ENCODE results near the gene CLDN14.
A peak's percentile ranks its signal among the peaks of the same experiment; 100 is the strongest.

The CLDN14 gene

DNA sequence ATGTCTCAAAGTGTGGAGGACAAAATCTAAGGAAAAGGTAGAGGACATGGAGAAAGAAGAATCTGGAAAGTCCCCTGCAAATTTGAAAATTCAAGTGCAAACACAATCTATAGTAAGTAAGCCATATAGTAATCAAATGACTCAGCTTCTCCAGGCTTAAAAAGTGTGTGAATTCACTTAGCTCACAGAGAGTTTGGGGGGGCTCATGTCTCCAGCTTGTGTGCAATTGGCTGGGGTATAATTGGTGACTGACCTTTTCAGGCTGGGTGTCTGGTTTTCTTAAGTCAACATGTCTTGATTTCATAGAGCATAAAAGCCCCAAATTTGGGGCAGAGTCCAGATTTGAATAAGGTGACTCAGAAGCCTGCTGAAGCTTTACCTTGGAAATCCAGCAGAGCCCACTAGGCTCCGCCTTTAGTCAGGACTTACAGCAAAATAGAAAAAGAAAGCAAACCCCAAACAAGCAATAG, 8.6 kb downstream of the CLDN14 start:
- DNase-seq (ENCODE audit: low read depth): peak; percentile 72

DNA sequence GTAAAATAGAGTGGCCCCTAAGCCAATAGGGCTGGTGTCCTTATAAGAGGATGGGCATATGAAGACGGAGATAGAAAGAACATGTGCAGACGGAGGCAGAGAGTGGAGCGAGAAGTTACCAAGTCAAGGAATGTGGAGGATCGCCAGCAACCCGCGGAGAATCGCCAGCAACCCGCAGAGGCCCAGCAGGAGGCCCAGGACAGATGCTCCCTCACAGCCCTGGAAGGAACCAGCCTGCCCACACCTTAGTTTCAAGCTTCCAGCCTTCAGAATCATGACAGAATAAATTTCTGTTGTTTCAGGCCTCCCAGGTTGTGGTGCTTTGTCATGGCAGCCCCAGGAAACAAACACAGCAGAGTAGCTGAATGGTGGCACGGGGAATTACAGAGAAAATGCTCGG, 9.6 kb downstream of the CLDN14 start:
- no peak for DNase-seq (ENCODE audit: low read depth)

DNA sequence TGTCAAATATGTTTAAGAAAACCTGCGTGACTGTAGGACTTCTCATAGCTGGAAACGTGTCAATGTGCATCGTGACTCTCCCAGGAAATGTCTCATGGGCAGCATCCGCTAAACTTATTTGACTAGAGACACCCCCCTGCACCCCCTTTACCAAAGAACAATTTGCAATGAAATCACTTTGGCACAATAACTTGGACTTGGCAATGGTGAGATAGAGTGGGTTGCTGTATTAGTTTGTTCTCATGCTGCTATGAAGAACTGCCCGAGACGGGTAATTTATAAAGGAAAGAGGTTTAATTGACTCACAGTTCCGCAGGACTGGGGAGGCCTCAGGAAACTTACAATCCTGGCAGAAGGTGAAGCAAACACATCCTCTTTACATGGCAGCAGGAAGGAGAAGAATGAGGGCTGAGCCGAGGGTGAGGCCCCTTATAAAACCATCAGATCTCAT, 13.8 kb downstream of the CLDN14 start:
- no peak for DNase-seq (ENCODE audit: low read depth)

DNA sequence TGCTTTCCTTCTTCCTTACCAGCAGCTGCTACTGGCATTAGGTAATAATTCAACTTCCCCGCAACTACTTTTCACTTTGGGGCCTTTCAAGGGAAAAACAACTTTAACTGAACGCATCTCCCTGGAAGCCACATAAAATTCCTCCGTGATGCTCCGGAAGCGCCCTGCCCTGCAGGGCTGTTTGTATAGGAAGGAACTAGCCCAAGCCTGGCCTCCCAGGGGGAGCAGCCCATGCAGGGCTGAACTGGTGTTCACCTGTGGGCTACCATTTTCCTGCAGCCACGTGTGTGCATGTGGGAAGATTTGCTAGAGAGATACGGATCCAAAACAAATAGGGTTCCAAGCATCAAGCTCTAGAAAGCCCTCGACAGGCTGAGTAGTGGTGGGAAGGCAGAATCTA, 14.4 kb downstream of the CLDN14 start:
- DNase-seq (ENCODE audit: low read depth): no peak

DNA sequence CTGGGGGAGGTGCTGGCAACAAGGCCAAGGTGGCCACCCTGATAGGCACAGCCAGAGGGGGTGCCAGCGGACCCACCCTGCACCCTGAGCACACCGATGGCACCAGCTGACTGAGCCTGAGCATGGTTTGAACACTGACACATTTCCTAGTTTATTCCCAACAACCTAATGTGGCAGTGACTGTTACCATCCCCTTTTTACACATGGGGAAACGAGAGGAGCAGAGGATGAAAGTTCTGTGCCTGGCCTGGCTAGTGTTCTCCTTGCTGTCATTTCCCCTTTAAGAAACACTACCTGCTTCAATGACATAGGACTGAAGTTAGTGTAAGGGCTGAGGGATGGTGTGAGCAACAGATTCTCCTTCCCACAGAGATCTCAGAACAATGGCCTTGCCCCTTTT, 15.3 kb downstream of the CLDN14 start:
- DNase-seq (ENCODE audit: low read depth): no peak

DNA sequence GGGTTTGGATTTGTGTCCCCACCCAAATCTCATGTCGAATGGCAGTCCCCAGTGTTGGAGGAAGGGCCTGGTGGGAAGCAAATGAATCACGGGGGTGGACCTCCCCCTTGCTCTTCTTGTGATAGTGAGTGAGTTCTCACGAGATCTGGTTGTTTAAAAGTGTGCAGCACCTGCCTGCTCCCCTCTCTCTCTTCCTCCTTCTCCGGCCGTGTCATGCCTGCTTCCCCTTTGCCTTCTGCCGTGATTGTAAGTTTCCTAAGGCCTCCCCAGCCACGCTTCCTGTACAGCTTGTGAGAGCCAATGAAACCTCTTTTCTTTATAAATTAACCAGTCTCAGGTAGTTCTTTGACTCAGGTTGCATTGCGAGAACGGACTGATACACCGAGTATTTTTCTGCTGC, 15.9 kb downstream of the CLDN14 start:
- no peak for DNase-seq (ENCODE audit: low read depth)

DNA sequence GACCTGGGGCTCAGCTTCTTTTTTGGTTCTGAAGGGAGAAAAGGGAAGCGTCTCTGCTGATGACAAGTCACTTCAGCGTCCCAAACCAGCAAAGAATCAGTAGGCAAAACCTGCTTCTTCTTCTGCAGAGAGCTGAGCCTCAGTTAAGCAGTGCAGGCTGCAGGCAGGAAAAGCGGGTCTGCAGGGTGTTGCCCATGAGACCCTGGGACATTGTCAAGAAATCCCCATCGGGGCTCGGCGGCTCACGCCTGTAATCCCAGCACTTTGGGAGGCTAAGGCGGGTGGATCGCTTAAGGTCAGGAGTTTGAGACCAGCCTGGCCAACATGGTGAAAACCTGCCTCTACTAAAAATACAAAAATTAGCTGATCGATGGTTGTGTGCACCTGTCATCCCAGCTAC, 16.7 kb downstream of the CLDN14 start:
- DNase-seq (ENCODE audit: low read depth): no peak

DNA sequence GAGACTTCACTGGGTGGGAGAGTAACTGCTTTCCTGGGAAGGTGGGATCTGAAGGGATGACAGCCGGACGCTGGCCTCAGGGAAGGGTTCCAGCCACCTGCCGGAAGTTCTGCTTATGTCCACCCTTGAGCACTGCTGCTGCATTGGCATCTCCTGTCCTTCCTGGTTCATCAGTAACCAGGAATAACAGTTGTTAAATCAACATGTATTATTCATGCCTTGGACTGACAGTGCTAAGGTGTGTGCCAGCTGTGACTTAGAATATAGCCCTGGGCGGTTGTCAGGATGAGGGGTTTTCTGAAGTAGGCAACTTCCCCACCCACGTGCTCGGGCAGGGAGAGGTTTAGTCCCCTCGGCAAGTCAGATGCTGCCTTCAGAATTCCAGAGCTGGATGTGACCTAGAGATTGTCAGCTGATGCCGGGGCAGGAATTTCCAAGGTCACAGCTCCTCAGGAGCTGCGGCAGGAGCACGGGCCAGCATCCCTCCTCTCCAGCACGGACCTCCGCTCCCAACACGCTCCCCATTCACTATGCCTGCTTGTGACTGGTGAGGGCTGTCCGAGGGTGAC, 17.9 kb downstream of the CLDN14 start:
- no peak for DNase-seq (ENCODE audit: low read depth)

DNA sequence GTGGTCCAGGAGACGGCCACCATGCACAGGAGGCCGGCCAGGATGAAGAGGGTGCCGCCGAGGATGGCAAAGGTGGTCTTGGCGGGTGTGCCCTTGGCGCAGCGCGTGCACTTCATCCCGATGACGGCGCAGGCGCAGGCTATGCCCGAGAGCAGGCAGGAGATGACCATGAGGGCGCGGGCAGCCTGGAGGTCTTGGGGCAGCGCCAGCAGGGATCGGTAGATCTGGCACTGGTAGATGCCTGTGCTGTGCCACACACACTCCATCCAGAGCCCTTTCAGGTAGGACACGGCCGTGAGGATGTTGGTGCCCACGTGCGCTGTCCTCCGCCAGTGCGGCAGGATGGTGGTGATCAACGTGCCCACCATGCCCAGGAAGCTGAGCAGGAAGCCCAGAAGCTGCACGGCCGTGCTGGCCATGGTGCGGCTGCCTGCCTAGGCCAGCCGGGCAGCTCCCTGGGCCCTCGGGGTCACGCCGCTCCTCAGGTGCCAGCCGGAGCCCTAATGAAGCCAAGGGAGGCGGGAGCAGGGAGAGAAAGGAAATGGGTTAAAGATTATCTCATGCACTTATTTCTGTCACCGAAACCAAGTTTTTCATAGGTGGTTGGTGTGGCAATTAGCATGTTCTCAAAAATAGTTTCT, 18.5 kb downstream of the CLDN14 start:
- no peak for DNase-seq (ENCODE audit: low read depth)

DNA sequence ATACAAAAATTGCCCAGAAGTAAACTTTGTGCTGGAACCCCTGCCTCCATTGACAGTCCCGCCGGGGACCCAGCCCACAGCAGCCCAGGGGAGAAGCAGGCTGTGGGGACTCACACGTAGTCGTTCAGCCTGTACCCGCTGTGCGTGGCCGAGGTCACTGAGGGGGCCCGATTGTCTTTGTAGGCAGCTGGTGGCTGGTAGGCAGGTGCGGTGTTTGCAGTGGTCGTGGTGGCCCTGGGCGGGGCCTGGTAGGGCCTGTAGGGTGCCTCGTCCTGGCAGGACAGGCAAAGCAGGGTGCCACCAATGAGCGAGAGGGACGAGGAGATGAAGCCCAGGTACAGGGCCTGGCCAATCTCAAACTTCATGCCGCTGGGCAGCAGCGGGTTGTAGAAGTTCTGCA, 19.1 kb downstream of the CLDN14 start:
- no peak for DNase-seq (ENCODE audit: low read depth)

DNA sequence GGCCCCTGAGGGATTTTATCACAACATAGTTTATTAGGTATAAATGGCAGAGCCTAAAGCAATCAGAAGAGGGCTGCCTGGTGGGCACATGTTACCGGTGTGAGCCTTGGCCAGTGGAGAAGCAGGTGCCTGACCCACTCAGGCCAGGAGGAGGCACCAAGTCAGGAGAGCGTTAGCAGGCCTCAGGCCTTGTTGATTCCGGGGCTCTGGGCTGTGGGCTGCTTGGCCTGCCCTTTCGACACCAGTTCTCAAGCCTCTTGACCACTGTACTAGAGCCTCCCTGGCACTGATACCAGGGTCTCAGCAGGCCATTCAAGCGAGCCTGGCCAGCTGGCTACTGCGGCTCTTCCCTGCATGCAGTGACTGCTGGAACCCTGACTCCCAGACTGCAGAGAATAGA, 20.8 kb downstream of the CLDN14 start:
- DNase-seq (ENCODE audit: low read depth): no peak

DNA sequence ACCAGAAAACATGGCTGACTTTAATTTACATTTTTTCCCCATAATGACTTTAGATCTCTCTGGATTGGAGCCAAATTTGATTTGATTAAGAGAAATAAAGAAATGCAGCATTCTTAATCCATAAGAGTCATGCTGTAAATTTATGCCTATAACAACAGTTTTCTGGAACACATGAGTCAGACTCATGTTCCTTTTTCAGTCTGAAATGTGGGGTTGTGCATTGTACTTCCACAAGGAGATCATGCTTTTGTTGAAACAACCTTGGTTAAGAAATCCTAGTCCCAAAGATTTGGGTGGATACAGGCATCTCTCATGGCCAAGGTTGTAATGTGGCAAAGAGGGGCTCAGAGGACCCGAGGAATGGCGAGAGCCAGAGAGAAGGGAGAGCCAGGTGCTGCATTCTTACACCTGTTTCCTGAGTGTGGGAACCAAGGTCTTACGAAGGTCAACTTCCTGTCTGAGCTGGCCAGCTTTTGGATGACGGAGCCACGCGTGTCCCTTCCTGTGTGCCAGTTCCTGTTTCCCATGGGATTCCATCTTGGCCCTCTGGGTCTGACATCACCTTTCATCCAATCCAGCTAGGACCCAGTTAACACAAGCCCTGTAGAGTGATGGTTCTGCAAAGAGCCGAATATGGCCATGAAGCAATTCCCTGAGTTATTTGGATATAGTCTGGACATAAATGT, 23.1 kb downstream of the CLDN14 start:
- peak; percentile 50 for DNase-seq (ENCODE audit: low read depth)

DNA sequence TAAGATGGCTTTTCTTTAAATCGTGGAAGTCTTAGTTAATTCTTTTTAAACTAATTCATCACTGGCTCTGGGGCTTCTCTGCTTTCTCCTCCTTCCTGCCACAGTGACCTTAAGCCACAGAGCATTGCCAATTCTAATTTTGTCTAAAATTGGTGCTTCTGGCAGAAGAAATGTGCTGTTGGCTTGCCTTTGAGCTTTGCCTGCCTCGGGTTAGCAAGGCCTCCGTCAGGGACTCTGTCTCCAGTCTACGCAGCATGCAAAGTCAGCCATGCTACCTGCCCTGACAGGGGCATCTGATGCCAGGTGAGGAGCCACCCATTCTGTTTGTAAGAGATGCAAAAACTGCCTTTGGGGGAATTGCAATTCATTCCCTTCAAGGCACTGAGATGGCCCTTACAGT, 25.2 kb downstream of the CLDN14 start:
- DNase-seq (ENCODE audit: low read depth): no peak

DNA sequence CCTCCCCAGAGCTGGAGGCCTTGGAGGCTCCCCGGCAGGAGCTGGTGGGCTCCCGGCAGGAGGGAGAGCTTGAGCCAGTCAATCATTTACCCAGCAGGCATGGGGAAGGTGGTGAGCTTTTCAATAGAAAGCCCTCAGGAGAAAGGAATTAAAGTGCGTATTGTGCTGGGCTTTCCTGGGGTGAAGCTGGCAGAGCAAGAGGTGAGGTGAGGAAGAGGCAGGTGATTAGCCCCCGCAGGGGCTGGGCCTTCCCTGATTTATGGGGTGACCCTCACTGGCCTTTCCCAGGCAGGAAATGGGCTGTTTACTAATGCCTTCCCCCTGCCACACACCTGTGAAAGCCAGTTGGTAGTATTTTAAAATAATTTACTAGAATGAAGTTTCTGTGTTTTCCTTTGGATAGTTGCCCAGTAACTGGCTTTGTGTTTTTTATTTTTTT, 25.8 kb downstream of the CLDN14 start:
- no peak for DNase-seq (ENCODE audit: low read depth)

DNA sequence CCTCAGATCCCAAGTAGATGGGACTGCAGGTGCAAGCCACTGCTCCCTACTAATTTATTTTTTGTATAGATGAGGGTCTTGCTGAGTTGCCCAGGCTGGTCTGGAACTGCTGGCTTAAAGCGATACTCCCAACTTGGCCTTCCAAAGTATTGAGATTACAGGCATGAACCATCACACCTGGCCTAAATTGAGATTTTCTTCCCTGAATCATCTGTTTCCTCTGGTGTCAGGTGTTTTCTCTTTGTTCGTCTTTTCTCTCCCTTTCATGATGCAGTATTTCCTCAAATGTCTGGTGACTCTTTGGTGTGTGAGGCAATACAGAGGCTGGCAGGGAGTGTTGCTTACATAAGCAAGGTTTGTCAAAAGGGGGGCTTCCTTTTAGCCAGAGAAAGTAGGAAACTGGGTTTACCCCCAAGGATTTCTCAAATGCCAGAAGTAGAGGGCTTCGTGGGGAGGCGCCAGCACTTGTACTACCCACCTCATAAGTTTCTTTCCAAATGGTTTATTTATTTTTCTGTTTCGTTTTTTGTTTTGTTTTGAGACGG, 27.6 kb downstream of the CLDN14 start:
- DNase-seq (ENCODE audit: low read depth): no peak

DNA sequence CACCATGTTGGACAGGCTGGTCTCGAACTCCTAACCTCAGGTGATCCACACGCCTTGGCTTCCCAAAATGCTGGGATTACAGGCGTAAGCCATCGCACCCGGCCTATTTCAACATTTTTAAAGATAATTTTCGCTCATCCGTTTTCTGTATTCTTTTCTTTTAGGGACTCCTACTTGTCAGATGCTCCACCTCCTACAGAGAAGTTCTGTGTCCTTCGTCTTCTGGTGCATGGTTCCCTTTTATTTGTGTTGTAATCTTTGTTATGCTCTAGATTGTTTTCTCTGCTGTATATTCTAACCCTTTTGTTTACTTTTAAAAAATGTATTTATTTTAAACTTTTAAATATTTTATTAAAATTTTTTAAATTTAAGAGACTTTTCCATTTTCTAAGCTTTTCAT, 28.4 kb downstream of the CLDN14 start:
- no peak for DNase-seq (ENCODE audit: low read depth)

DNA sequence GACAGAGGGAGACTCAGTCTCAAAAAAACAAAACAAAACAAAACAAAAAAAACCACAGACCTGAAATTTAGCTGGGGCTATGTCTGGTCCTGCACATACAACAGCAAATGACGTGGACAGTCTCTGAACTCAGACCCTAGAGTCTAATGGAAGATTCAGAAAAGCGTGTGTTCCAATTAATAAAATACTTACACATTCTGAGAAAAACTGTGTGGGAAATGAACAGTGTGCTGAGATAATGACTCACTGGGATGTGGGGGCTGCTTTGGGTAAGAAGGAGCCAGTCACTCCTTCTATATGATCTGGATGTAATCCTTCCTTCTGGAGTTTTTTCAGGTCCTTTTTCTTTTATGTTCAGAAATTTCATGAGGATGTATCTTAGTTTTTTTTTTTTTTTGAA, 29.4 kb downstream of the CLDN14 start:
- DNase-seq (ENCODE audit: low read depth): peak; percentile 39

DNA sequence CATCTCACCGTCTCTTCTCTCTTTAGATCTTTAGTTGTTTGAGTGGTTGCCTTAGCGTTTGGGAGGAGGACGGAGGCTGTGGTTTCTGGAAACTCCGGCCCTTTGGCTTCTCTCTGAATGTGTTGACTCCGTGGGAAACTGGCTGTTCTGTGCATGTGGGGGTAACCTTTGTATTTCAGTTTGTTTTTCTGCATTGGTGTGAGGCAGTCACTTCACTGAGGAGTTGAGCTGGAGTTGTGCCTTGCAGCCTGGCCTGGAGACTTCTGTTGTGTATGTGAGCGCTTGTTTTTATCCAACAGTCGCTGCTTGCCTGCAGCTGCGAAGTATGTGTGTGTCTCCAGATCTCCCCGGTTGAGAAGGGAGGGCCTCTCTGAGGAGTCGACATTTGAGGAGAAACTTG, 33.6 kb downstream of the CLDN14 start:
- DNase-seq (ENCODE audit: low read depth): no peak

DNA sequence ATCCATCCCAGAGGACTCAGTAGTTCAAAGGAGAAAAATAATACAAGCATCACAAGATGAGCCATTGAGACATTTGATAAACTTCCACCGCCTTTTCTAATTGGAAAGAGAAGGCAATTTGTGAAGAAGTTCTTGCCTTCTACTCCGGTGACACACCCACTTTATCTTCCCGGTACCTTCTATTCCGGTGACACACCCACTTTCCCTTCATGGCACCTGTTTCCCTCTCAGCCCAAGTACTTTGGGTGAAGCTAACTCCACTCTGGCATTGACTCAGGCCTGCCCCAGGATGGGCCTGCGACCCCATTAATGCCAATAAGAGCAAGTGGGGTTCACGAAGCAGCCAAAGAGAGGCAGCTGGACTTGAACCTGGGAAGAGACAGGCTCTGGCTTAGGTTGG, 38.2 kb downstream of the CLDN14 start:
- no peak for DNase-seq (ENCODE audit: low read depth)

DNA sequence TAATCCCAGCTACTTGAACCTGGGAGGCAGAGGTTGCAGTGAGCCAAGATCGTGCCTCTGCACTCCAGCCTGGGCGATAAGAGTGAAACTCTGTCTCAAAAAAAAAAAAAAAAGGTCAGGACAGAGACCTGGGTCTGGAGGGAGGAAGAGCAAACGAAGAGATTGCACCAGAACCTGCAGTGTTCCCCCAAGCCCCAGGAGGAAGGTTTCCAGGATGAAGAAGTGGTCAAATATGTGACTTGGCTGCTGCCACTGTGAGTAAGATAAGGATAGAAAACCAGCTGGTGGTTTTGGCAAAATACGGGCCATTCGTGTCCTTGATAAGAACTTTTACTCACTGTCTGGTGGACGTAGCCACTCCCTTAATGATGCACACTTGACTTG, 42.2 kb downstream of the CLDN14 start:
- DNase-seq (ENCODE audit: low read depth): peak; percentile 95

DNA sequence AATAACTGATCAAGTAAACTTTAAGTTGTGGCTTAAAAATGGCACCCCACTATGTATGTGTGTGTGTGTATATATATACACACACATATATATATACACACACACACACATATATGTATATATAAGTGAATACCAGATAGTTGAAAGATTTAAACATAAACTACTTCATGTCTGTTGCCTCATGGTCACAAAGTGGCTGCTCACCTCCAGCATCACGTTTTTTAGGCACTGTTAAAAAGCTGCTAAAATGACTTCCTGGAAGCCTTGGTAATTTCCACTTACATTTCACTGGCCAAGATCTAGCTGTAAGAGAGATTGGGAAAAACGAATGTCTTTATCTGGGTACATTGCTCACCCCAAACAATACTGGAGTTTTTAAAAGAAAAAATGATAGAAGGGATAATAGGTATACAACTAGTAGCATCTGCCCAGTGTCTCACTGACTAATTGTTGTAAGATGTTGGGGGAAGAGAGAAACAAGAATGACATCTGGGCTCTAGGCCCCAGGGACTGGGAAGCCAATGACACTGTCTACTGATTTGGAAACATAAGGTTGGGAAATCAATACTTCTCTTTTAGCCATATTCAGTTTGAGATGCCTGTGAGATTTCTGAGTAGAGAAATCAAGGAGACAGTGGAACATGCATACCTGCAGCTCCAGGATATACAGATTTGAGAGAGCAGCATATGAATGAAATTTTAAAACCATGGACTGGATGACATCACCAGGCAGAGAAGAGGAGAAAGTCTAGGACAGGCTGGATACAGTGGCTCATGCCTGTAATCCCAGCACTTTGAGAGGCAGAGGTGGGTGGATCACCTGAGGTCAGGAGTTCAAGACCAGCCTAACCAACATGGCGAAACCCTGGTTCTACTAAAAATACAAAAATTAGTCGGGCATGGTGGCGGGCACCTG, 42.8 kb downstream of the CLDN14 start:
- no peak for DNase-seq (ENCODE audit: low read depth)

DNA sequence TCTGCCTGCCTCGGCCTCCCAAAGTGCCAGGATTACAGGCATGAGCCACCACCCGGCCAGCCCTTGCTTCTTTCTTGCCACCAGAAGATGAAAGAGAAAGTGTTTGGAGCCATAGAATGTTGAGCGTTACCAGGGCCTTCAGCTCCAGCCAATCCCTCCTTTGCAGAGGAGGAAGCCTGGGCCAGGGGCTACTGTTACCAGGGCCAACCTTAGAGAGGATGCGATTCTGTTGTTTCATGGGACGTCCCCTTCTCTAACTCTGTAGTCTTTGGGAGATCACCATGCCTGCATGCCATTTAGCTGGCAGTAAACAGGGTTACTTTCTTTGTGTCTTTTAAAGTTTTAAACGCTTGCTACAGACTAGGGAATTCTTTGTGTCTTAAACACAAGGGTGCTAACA, 45.8 kb downstream of the CLDN14 start:
- no peak for DNase-seq (ENCODE audit: low read depth)
